Hepatocyte (in vitro differentiated cells): Measurements from ENCODE around the gene ESRP2. TPM values are rescaled to one million over a fixed set of nuclear protein-coding genes. Genes with fewer than 3 reads are reported as not detected.

Source experiments
- DNase-seq: peaks from one replicate; pipeline ENCODE4 v3.0.0-alpha.2; 2016; ENCODE audit warnings: low spot score
- H2AFZ ChIP-seq: fragments of 200-600 bp; sonication (generic); 2 replicates; pipeline ENCODE4 v1.6.0; 2016; ENCODE audit warnings: antibody characterized with exemption, mild to moderate bottlenecking
- H3K27ac ChIP-seq: fragments of 200-600 bp; sonication (generic); 2 replicates; pipeline ENCODE4 v1.5.1; 2016; ENCODE audit warnings: mild to moderate bottlenecking
- H3K27me3 ChIP-seq: fragments of 200-600 bp; sonication (generic); 2 replicates; pipeline ENCODE4 v1.6.1; 2016
- H3K36me3 ChIP-seq: fragments of 200-600 bp; sonication (generic); replicated peaks from 2 replicates; pipeline ENCODE4 v1.5.1; 2016; ENCODE audit warnings: low read depth; ENCODE audit not compliant: insufficient read depth
- H3K4me1 ChIP-seq: fragments of 200-600 bp; sonication (generic); 2 replicates; pipeline ENCODE4 v1.5.1; 2016; ENCODE audit warnings: mild to moderate bottlenecking, moderate library complexity; ENCODE audit not compliant: insufficient read depth
- H3K4me2 ChIP-seq: fragments of 200-600 bp; sonication (generic); 2 replicates; pipeline ENCODE4 v1.6.0; 2016
- H3K4me3 ChIP-seq: fragments of 200-600 bp; sonication (generic); 2 replicates; pipeline ENCODE4 v1.5.1; 2016; ENCODE audit warnings: mild to moderate bottlenecking
- H3K79me2 ChIP-seq: fragments of 200-600 bp; sonication (generic); 2 replicates; pipeline ENCODE4 v1.6.0; 2017; ENCODE audit warnings: mild to moderate bottlenecking
- H3K9me2 ChIP-seq: fragments of 200-600 bp; sonication (generic); replicated peaks from 2 replicates; pipeline ENCODE4 v1.6.0; 2017; ENCODE audit warnings: mild to moderate bottlenecking; ENCODE audit not compliant: insufficient read depth
- H3K9me3 ChIP-seq: fragments of 200-600 bp; sonication (generic); 2 replicates; pipeline ENCODE4 v1.5.1; 2016; ENCODE audit warnings: low read depth, mild to moderate bottlenecking
- H4K20me1 ChIP-seq: fragments of 200-600 bp; sonication (generic); 2 replicates; pipeline ENCODE4 v1.6.0; 2016; ENCODE audit warnings: mild to moderate bottlenecking; ENCODE audit not compliant: insufficient read depth, poor library complexity, severe bottlenecking
- CTCF ChIP-seq: fragments of 200-600 bp; sonication (generic); IDR thresholded peaks from 2 replicates; pipeline ENCODE4 v1.5.1; 2016; ENCODE audit warnings: antibody characterized with exemption, mild to moderate bottlenecking; ENCODE audit not compliant: poor library complexity
- EZH2 ChIP-seq: fragments of 200-600 bp; sonication (generic); IDR thresholded peaks from 2 replicates; pipeline ENCODE4 v1.6.1; 2016; ENCODE audit warnings: antibody characterized with exemption, mild to moderate bottlenecking, borderline replicate concordance
- EZH2phosphoT487 ChIP-seq: fragments of 200-600 bp; sonication (generic); IDR thresholded peaks from one replicate; pipeline ENCODE4 v1.6.1; 2018; ENCODE audit warnings: antibody characterized with exemption, mild to moderate bottlenecking, low read depth, moderate library complexity; ENCODE audit not compliant: unreplicated experiment, severe bottlenecking
- WGBS: methylation state at CpG from one replicate; pipeline ENCODE4 v1.1.6; 2016; ENCODE audit warnings: low lambda C conversion rate; ENCODE audit errors: missing lambda C conversion rate; 5-methylcytosine and 5-hydroxymethylcytosine counted together
- polyA plus RNA-seq: library from polyadenylated mRNA; unstranded; fragments of >200 nt; fragmentation: Nextera tagmentation; extraction: Ambion mirVana; gene quantifications from 2 replicates; pipeline ENCODE4 v1.2.1, GENCODE V29; 2016
- total RNA-seq: library from RNA; depleted of rRNA; stranded (reverse); fragments of >200 nt; gene quantifications from 2 replicates; pipeline ENCODE4 v1.2.3, GENCODE V29; 2014

Gene ESRP2
- total and polyA plus RNA-seq, 2 experiments from 2014 or later, result 39.5 to 52.4 TPM

GRCh38 chr16:68238029-68238345, 2.1 kb upstream of the ESRP2 start:
- H3K27ac ChIP-seq, result peak overlapping the region; percentile 90
- WGBS, result 26% methylated on average over 20 of the region's 20 CpGs
- TF ChIP-seq CTCF (no peak), EZH2phosphoT487 (no peak), EZH2 (no peak)

DNA sequence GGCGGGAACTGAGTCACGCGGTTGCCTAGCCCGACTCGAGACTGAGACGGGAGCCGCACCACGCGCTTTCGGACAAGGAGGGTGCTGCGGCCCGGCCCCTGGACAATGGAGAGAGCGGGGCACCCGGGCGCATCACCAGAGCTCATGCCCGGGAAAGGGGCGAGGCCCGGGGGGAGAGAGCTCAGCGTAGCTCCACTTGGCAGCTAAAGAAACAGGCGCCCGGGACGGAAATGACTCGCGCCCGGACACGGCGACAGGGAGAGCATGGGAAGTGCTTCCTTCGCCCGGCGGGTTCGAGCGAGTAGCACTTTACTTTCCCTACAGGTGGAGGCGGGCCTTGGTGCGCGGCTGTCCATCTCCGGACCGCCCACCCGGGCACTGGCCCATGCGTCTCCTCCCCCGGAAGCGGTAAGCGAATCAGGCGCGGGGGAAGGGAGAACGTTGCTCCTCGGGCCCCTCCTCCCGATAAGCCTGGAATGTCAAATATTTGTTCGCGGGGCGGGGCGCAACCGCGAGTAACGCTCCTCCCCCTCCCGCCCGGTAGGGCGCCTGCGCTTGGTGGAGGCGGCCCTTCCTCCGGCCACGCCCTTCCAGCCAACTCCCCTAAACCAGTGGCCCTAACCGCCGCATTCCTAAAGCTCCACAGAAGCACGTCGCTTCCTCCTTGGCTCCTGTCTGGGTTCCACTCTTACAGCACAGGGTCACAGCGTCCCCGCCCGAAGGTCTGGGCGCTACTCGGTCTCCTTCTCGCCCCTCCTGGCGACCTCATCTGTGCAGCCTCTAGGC, 1.5 kb upstream of the ESRP2 start:
- peak; percentile 99 for DNase-seq
- Histone ChIP-seq H3K9me2 (no peaks in the 10 kb centered on the region), H3K4me2 (peak overlapping the region; percentile 85), H3K4me1 (peaks cover 21% of the 10 kb centered on the region), H3K27ac (peak overlapping the region; percentile 100), H2AFZ (peak overlapping the region; percentile 48), H3K4me3 (peak overlapping the region; percentile 23), H3K36me3 (no peaks in the 10 kb centered on the region), H3K9me3 (no peaks in the 10 kb centered on the region), H3K27me3 (no peaks in the 10 kb centered on the region), H3K79me2 (peaks cover 21% of the 10 kb centered on the region), H4K20me1 (peaks cover 9% of the 10 kb centered on the region)
- WGBS, result 1% methylated on average over 52 of the region's 72 CpGs
- TF ChIP-seq CTCF, result no peak
- TF ChIP-seq EZH2, result no peak
- TF ChIP-seq EZH2phosphoT487, result no peak

More at GRCh38 chr16:68238029-68238345, 2.1 kb upstream of the ESRP2 start:
- Histone ChIP-seq H3K4me1 (peaks cover 21% of the 10 kb centered on the region), H2AFZ (peak overlapping the region; percentile 48), H3K36me3 (no peaks in the 10 kb centered on the region), H4K20me1 (peaks cover 9% of the 10 kb centered on the region), H3K79me2 (peaks cover 16% of the 10 kb centered on the region), H3K9me3 (no peaks in the 10 kb centered on the region), H3K27me3 (no peaks in the 10 kb centered on the region), H3K4me2 (peak overlapping the region; percentile 77), H3K9me2 (no peaks in the 10 kb centered on the region), H3K4me3 (peak overlapping the region; percentile 5)
- DNase-seq, result no peak

- Histone ChIP-seq H3K4me1 (peaks cover 21% of the 10 kb centered on the region), H3K4me2 (peak overlapping the region; percentile 85), H2AFZ (peak overlapping the region; percentile 42), H3K79me2 (peaks cover 27% of the 10 kb centered on the region), H3K36me3 (no peaks in the 10 kb centered on the region), H3K27me3 (no peaks in the 10 kb centered on the region), H3K27ac (peak overlapping the region; percentile 100), H4K20me1 (peaks cover 9% of the 10 kb centered on the region), H3K9me3 (no peaks in the 10 kb centered on the region), H3K9me2 (no peaks in the 10 kb centered on the region), H3K4me3 (peak overlapping the region; percentile 23)
- DNase-seq, result no peak
- TF ChIP-seq EZH2 (no peak), EZH2phosphoT487 (no peak), CTCF (no peak)
- WGBS, result 9% methylated on average over 21 of the region's 21 CpGs
Observed at GRCh38 chr16:68236826-68237242, 907 bp upstream of the ESRP2 start.
